GM13976 (cell line): ENCODE data around the gene CCDC197.

Source experiments
- DNase-seq: peaks from one replicate; pipeline ENCODE4 v3.0.0; 2012; ENCODE audit warnings: low spot score
- in situ Hi-C: fragments of 300-500 bp; cut with MboI; formaldehyde crosslinking; loops from one replicate; pipeline ENCODE4 v1.12.0; 2022; ENCODE audit warnings: low sequenced_read_pairs, mixed read lengths, inconsistent platforms; ENCODE audit not compliant: unreplicated experiment
- TF ChIP-seq, protein P1 (sequence below): IDR thresholded peaks from 2 replicates; pipeline ENCODE4 v1.5.1; 2012; ENCODE audit warnings: borderline replicate concordance, mild to moderate bottlenecking; ENCODE audit not compliant: insufficient read depth; ENCODE audit errors: extremely low read depth, missing control alignments, control extremely low read depth

The CCDC197 gene

DNA sequence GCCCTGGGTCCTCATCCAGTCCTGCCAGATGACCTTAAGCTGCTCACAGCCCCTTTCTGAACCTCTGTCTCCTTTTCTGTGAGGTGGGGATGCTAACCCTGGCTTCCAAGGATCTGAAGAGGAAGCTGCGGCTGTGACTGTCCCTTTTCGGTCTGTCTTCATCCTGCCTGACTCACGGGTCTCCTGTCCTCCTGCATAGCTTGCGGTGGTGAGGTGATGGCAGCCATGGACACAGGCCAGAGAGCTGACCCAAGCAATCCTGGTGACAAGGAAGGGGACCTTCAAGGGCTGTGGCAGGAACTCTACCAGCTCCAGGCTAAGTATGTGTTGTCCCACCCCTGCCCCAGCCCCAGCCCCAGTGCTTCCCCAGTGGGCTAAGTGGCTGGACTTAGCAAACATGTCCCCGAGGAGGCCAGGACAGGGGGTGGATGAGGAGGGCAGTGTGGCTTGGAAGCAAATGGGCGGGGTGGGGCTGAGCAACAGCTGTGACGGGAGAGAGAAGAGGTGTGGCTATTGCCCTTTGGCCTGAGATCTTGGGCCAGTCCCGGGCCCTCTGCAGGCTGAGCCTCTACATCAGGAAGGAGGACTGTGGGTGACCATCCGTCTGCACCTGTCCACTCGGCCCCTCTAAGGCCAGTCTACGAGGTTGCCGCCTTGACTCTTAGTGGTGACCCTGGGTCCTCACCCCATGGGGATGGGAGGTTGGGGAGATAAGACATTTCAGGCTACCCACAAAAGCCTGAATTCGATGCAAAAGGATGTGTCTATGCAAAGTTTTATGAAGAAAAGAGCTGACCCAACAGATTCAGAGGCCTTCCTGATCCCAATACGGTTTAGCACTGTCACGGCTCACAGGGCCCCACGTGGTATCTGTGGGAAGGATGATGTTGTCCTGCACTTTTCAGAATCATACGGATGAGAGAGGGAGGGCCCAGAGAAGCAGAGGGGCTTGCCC is 1.1 kb downstream of the CCDC197 start:
- TF ChIP-seq, protein P1, sequence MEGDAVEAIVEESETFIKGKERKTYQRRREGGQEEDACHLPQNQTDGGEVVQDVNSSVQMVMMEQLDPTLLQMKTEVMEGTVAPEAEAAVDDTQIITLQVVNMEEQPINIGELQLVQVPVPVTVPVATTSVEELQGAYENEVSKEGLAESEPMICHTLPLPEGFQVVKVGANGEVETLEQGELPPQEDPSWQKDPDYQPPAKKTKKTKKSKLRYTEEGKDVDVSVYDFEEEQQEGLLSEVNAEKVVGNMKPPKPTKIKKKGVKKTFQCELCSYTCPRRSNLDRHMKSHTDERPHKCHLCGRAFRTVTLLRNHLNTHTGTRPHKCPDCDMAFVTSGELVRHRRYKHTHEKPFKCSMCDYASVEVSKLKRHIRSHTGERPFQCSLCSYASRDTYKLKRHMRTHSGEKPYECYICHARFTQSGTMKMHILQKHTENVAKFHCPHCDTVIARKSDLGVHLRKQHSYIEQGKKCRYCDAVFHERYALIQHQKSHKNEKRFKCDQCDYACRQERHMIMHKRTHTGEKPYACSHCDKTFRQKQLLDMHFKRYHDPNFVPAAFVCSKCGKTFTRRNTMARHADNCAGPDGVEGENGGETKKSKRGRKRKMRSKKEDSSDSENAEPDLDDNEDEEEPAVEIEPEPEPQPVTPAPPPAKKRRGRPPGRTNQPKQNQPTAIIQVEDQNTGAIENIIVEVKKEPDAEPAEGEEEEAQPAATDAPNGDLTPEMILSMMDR = no peak
- in situ Hi-C loops = loop anchor here (25.0 kb wide), 1 partner anchor 1139 kb away; no protein-coding TSS in a partner anchor

DNA sequence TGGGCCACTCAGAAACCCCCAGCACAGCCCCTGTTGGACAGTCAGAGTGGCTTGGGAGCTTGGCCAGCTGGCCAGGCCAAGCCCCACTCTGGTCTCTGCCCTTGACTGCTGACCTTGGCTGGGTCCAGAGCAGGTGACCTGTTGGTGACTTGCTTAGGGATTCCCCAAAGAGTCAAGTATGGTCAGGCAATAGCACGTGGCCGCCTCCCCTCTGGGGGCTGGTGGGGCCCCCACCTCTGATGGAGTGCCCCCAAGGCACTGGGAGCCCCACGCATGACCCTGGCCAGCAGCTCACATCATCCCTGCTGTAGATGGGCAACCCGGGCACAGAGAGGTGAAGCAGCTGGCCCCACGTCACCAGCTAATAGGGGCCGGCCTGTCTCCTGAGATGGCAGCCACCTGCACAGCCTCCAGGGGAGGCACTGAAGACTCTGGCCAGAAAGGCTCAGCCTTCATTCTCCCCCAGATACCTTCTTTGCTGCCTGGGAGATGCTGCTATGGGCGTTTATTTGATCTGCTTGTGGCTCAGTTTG is 1.8 kb downstream of the CCDC197 start:
- in situ Hi-C loops = loop anchor here (25.0 kb wide), 1 partner anchor 1138 kb away; no protein-coding TSS in a partner anchor
- TF ChIP-seq, protein P1 = no peak
- DNase-seq = no peak

More for the DNA sequence above, 1.1 kb downstream of the CCDC197 start:
- DNase-seq = no peak

DNA sequence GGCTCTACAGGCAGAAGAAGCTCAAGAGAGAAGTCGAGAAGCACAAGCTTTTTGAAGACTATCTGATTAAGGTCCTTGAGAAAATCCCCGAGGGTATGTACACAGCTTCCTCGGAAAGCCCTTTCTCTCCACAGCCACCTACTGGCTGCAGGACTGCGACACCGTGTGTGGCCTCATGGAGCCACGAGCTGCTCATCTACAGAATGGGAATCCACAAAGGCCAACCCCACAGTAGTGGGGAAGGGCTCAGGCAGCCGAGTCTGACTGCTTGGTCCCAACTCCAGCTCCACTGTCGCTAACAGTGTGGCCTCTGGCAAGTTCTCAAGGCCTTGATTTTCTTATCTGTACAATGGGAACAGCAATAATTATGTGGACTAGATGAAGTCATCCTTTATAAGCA is 2.5 kb downstream of the CCDC197 start:
- in situ Hi-C loops = loop anchor here (25.0 kb wide), 1 partner anchor 1138 kb away; no protein-coding TSS in a partner anchor

DNA sequence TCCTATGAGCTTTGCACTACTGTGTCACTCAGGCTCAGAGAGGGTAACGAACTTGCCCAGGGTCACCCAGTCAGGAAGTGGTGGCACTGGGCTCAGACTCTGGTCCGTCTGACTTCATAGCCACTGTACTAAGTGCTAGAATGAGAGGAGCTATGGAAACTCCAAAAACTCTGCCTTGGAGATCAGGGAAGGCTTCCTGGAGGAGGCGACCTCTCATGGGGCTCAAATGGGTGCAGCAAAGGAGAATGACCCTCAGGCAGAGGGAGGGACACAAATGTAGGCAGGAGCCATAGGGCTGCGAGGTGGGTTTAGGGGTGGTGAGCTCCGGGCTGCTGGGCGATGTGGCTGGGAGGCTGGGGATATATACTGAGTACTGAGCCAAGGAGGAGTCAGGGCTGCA is 3.2 kb downstream of the CCDC197 start:
- TF ChIP-seq, protein P1 = no peak

More for the DNA sequence above, 2.5 kb downstream of the CCDC197 start:
- no peak for DNase-seq
- TF ChIP-seq, protein P1 = no peak

DNA sequence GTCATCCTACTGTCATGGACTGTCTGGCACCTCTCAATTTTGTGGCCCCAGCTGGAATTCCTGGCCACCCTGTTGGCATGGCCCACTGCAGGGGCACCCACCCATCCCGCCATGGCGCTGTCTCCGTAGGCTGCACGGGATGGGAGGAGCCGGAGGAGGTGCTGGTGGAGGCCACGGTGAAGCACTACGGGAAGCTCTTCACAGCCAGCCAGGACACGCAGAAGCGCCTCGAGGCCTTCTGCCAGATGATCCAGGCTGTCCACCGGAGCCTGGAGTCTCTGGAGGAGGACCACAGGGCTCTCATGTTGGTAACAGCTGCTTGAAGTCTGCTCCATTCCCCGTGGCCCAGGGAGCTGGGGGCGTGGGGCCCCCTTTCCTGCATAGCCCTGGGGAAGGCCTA is 3.9 kb downstream of the CCDC197 start:
- TF ChIP-seq, protein P1 = no peak
- DNase-seq = no peak
- in situ Hi-C loops = no loop called here

More for the DNA sequence above, 3.2 kb downstream of the CCDC197 start:
- DNase-seq = no peak
- in situ Hi-C loops = no loop called here

DNA sequence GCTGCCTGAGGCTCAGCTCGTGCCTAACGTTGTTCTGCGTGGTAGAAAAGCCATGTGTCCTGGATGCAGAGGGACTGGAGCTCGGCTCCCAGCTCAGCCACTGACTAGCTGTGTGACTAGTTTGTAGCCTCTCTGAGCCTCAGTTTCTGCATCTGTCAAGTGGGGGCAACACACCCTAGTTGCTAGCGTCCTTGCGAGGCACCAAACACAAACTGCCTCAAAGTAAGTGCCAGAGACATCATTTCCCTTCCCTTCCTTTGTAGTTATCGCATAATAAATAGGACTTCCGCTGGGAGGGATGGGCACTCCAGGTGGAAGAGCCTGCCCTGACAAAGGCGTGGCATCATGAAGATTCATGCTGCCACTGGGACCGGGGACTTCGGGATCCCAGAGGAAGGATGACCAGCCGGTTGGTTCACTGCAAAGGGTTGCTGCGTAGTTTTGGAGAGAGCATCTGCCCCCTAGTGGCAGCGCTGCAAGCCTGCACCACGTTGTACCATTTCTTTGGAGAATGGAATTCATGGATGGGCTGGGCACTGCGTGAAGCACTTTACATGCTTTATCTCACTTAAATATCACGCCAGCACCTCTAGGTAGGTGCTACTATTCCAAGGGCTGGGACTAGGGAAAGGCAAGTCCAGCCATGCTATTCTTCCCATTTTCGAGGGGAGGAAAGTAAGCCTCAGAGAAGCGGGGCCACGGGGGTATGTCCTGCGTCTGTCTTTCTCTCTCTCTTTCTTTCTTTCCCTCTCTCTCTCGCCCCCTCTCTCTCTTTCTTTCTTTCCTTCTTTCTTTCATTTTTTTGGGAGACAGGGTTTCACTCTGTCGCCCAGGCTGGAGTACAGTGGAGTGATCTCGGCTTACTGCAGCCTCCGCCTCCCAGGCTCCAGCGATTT is 4.6 kb downstream of the CCDC197 start:
- TF ChIP-seq, protein P1 = peak; percentile 96
- in situ Hi-C loops = no loop called here
- peak; percentile 83 for DNase-seq
